Measurements from ENCODE around the gene NKD1.

Gene NKD1

GRCh38 chr16:50548125-50548908, at the start of gene NKD1:
NKD1 (plus strand) TSS chr16:50548396; CDS start chr16:50548554, 158 bp downstream.
- H3K36me3 ChIP-seq = no peaks in the 10 kb centered on the region
- DNase-seq = peak; percentile 63
- TF ChIP-seq CTCF (IDR thresholded peaks at IDR 0.05; ENCODE audit: low read depth, low read length) = no peak
- peak within 1 kb of the TSS; percentile 74 for H3K4me3 ChIP-seq (ENCODE audit: low read depth, low read length)
- H3K27me3 ChIP-seq (ENCODE audit: insufficient read depth, low read depth, severe bottlenecking) = no peaks in the 10 kb centered on the region
- H3K27ac ChIP-seq = peak within 1 kb of the TSS; percentile 68
- H3K9me3 ChIP-seq (ENCODE audit: severe bottlenecking) = no peaks in the 10 kb centered on the region

GRCh38 chr16:50498431-50499155, 49.6 kb upstream of the NKD1 start:
- peaks cover 3% of the 10 kb centered on the region for H3K9me3 ChIP-seq (ENCODE audit: severe bottlenecking)
- H3K4me3 ChIP-seq (ENCODE audit: low read depth, low read length) = no peak overlapping the region
- H3K27me3 ChIP-seq (ENCODE audit: insufficient read depth, low read depth, severe bottlenecking) = no peaks in the 10 kb centered on the region
- H3K27ac ChIP-seq = no peak overlapping the region
- H3K36me3 ChIP-seq = no peaks in the 10 kb centered on the region
- no peak for DNase-seq
- no peak for TF ChIP-seq CTCF (IDR thresholded peaks at IDR 0.05; ENCODE audit: low read depth, low read length)

- DNase-seq = no peak
- TF ChIP-seq CTCF (IDR thresholded peaks at IDR 0.05; ENCODE audit: low read depth, low read length) = no peak
- Histone ChIP-seq H3K27me3 (ENCODE audit: insufficient read depth, low read depth, severe bottlenecking) (no peaks in the 10 kb centered on the region), H3K4me3 (ENCODE audit: low read depth, low read length) (no peak overlapping the region), H3K36me3 (no peaks in the 10 kb centered on the region), H3K9me3 (ENCODE audit: severe bottlenecking) (peaks cover 3% of the 10 kb centered on the region), H3K27ac (no peak overlapping the region)
Observed at GRCh38 chr16:50499254-50499653, 48.9 kb upstream of the NKD1 start.

GRCh38 chr16:50500171-50500874, 47.9 kb upstream of the NKD1 start:
- H3K36me3 ChIP-seq = no peaks in the 10 kb centered on the region
- H3K27me3 ChIP-seq (ENCODE audit: insufficient read depth, low read depth, severe bottlenecking) = no peaks in the 10 kb centered on the region
- no peak for TF ChIP-seq CTCF (IDR thresholded peaks at IDR 0.05; ENCODE audit: low read depth, low read length)
- DNase-seq = no peak
- no peak overlapping the region for H3K4me3 ChIP-seq (ENCODE audit: low read depth, low read length)
- H3K27ac ChIP-seq = no peak overlapping the region
- peaks cover 3% of the 10 kb centered on the region for H3K9me3 ChIP-seq (ENCODE audit: severe bottlenecking)

GRCh38 chr16:50501251-50501650, 46.9 kb upstream of the NKD1 start:
- peaks cover 3% of the 10 kb centered on the region for H3K9me3 ChIP-seq (ENCODE audit: severe bottlenecking)
- no peak for TF ChIP-seq CTCF (IDR thresholded peaks at IDR 0.05; ENCODE audit: low read depth, low read length)
- H3K4me3 ChIP-seq (ENCODE audit: low read depth, low read length) = no peak overlapping the region
- H3K36me3 ChIP-seq = no peaks in the 10 kb centered on the region
- H3K27me3 ChIP-seq (ENCODE audit: insufficient read depth, low read depth, severe bottlenecking) = no peaks in the 10 kb centered on the region
- no peak overlapping the region for H3K27ac ChIP-seq
- DNase-seq = no peak

All from WERI-Rb-1 (cell line).